Measurements from ENCODE around the gene GNG4.

GNG4 gene

GRCh38 chr1:235643837-235644692, 5.5 kb downstream of the GNG4 start:
- no peak for DNase-seq (ENCODE audit: extremely low spot score)
- CTCF ChIA-PET, result no interaction called here
- TF ChIP-seq HDGF (IDR thresholded peaks at IDR 0.05; ENCODE audit: borderline replicate concordance) (no peak), ELF4 (IDR thresholded peaks at IDR 0.05) (no peak), L3MBTL2 (conservative IDR thresholded peaks at IDR 0.05) (no peak), PKNOX1 (IDR thresholded peaks at IDR 0.05) (no peak), NFRKB (IDR thresholded peaks at IDR 0.05) (no peak), SP1 (IDR thresholded peaks at IDR 0.05) (no peak), ARNT (IDR thresholded peaks at IDR 0.05) (no peak), SUZ12 (IDR thresholded peaks at IDR 0.05) (no peak), BHLHE40 (IDR thresholded peaks at IDR 0.05; ENCODE audit: borderline replicate concordance) (no peak)
- POLR2A ChIA-PET, result no interaction called here

- DNase-seq (ENCODE audit: extremely low spot score), result no peak
- ChIA-PET POLR2A (no interaction called here), CTCF (no interaction called here)
- TF ChIP-seq LEF1 (IDR thresholded peaks at IDR 0.05; ENCODE audit: borderline replicate concordance) (no peak), SUZ12 (IDR thresholded peaks at IDR 0.05) (no peak), ZNF384 (IDR thresholded peaks at IDR 0.05) (no peak), FOXK2 (IDR thresholded peaks at IDR 0.05) (no peak), ARNT (IDR thresholded peaks at IDR 0.05) (no peak), L3MBTL2 (conservative IDR thresholded peaks at IDR 0.05) (no peak), ELF4 (IDR thresholded peaks at IDR 0.05) (no peak), HDGF (IDR thresholded peaks at IDR 0.05; ENCODE audit: borderline replicate concordance) (no peak), FOXM1 (IDR thresholded peaks at IDR 0.05; ENCODE audit: borderline replicate concordance) (no peak), PKNOX1 (IDR thresholded peaks at IDR 0.05) (no peak), BHLHE40 (IDR thresholded peaks at IDR 0.05; ENCODE audit: borderline replicate concordance) (no peak), SP1 (IDR thresholded peaks at IDR 0.05) (no peak), NFRKB (IDR thresholded peaks at IDR 0.05) (no peak), FOXA1 (IDR thresholded peaks at IDR 0.05) (no peak), TARDBP (IDR thresholded peaks at IDR 0.05) (no peak), CTBP1 (IDR thresholded peaks at IDR 0.05; ENCODE audit: borderline replicate concordance) (no peak)
Observed at GRCh38 chr1:235642943-235643371, 6.6 kb downstream of the GNG4 start.

DNA sequence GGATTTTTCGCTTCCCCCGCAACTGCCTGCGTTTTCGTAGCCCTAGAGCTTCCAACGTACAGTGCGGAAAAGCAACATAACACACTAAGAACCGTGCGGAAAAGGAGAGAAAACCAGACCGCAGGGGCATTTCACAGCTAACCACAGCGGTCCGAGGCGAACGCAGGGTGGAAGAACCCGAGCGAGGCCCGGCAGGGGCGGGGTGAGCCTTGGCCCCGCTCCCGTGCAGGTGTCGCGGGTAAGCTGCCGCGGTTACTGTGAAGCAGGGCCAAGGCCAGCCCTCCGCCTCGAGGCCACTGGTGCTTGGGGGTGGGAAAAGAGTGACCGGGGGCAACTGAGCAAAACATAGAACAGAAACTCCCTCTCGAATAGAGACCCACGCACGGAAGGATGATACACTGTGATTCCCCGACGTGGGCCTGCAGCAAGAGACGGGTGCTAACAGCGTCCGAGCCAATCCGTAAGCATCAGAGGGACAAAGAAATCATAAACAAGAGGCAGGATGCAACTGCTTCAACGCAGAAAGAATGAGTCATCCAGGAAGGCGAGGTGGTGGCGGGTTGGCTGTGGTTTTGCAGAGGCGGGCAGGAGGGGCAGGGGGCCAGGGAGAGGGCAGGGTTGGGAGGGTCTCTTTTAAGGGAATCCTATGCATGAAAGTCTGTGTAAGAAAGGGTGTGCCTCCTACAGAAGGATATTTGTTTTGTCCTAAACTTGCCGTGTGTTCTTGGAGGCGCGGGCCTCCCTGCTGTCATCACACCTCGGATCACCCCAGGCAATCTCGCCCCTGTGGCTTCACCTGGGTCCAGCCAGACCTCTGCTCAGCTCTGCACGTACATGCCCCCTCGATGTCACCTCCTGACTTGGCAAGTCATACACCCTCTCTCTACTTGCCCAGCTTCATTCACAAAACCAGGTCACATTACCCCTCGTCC, 7.3 kb downstream of the GNG4 start:
- TF ChIP-seq L3MBTL2 (conservative IDR thresholded peaks at IDR 0.05) (no peak), SUZ12 (IDR thresholded peaks at IDR 0.05) (no peak), FOXM1 (IDR thresholded peaks at IDR 0.05; ENCODE audit: borderline replicate concordance) (no peak), BHLHE40 (IDR thresholded peaks at IDR 0.05; ENCODE audit: borderline replicate concordance) (no peak), CTBP1 (IDR thresholded peaks at IDR 0.05; ENCODE audit: borderline replicate concordance) (no peak)
- CTCF ChIA-PET, result interaction anchor here (1.1 kb wide), 1 partner anchor 41 kb away, joined by 4 read pairs; no protein-coding TSS in a partner anchor
- DNase-seq (ENCODE audit: extremely low spot score), result no peak
- POLR2A ChIA-PET, result no interaction called here

DNA sequence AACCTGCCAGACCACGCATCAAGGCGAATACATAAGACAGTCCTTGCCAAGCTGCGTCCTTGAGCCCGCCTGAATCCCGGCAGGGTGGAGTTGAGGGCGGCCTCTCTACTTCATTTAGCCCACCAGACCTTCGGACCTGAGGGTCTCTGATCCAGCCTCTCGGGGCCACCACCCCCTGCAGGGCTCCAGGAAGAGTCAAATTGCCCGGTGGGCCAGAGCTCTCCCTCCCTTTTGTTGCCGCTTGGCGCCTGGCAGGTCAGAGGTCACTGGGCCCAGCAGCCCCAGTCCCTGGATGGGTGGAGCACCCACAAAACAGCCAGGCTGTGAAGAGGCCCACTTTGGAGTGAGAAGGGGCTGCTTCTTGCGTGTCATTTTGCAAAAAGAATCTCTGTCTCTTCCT, 9.0 kb downstream of the GNG4 start:
- POLR2A ChIA-PET, result no interaction called here
- CTCF ChIA-PET, result no interaction called here

More for the DNA sequence above, 9.0 kb downstream of the GNG4 start:
- DNase-seq (ENCODE audit: extremely low spot score), result no peak
- TF ChIP-seq ZNF384 (IDR thresholded peaks at IDR 0.05), result no peak
- TF ChIP-seq HDGF (IDR thresholded peaks at IDR 0.05; ENCODE audit: borderline replicate concordance), result no peak
- TF ChIP-seq CTBP1 (IDR thresholded peaks at IDR 0.05; ENCODE audit: borderline replicate concordance), result no peak
- TF ChIP-seq ELF4 (IDR thresholded peaks at IDR 0.05), result no peak
- TF ChIP-seq FOXK2 (IDR thresholded peaks at IDR 0.05), result no peak
- no peak for TF ChIP-seq PKNOX1 (IDR thresholded peaks at IDR 0.05)
- no peak for TF ChIP-seq LEF1 (IDR thresholded peaks at IDR 0.05; ENCODE audit: borderline replicate concordance)
- TF ChIP-seq TARDBP (IDR thresholded peaks at IDR 0.05), result no peak
- no peak for TF ChIP-seq BHLHE40 (IDR thresholded peaks at IDR 0.05; ENCODE audit: borderline replicate concordance)
- no peak for TF ChIP-seq L3MBTL2 (conservative IDR thresholded peaks at IDR 0.05)
- no peak for TF ChIP-seq SUZ12 (IDR thresholded peaks at IDR 0.05)
- TF ChIP-seq ARNT (IDR thresholded peaks at IDR 0.05), result no peak
- TF ChIP-seq SP1 (IDR thresholded peaks at IDR 0.05), result no peak
- no peak for TF ChIP-seq FOXM1 (IDR thresholded peaks at IDR 0.05; ENCODE audit: borderline replicate concordance)
- no peak for TF ChIP-seq FOXA1 (IDR thresholded peaks at IDR 0.05)
- TF ChIP-seq NFRKB (IDR thresholded peaks at IDR 0.05), result no peak
